ENCODE results near the gene ARHGAP26. TPM values are rescaled to one million over a fixed set of nuclear protein-coding genes. Genes with fewer than 3 reads are reported as not detected.

Gene ARHGAP26
- total RNA-seq, 1 donor from 2014 or later: 8.9 TPM

GRCh38 chr5:143217065-143217803 lies 447.1 kb downstream of the ARHGAP26 start:
- DNase-seq (ENCODE audit: low spot score in 2 of 2, unreplicated experiment in 2 of 2): no peak
- H3K27ac Mint-ChIP-seq: no peak overlapping the region
- no peaks in the 10 kb centered on the region for H3K36me3 Mint-ChIP-seq
- no peaks in the 10 kb centered on the region for H3K27me3 Mint-ChIP-seq (ENCODE audit: low read depth)
- peaks cover 51% of the 10 kb centered on the region for H3K4me1 Mint-ChIP-seq
- H3K4me3 Mint-ChIP-seq: no peak overlapping the region
- no peak for TF ChIP-seq CTCF (IDR thresholded peaks at IDR 0.05; ENCODE audit: unreplicated experiment)
- H3K9me3 Mint-ChIP-seq: no peaks in the 10 kb centered on the region

GRCh38 chr5:143217804-143218160 lies 447.6 kb downstream of the ARHGAP26 start:
- Mint-ChIP-seq H3K27me3 (ENCODE audit: low read depth) (no peaks in the 10 kb centered on the region), H3K4me1 (peaks cover 54% of the 10 kb centered on the region), H3K9me3 (no peaks in the 10 kb centered on the region), H3K27ac (no peak overlapping the region), H3K36me3 (no peaks in the 10 kb centered on the region), H3K4me3 (no peak overlapping the region)
- no peak for DNase-seq (ENCODE audit: low spot score in 2 of 2, unreplicated experiment in 2 of 2)
- TF ChIP-seq CTCF (IDR thresholded peaks at IDR 0.05; ENCODE audit: unreplicated experiment): no peak

- peaks cover 56% of the 10 kb centered on the region for H3K4me1 Mint-ChIP-seq
- H3K4me3 Mint-ChIP-seq: no peak overlapping the region
Measured at GRCh38 chr5:143218517-143219170, 448.5 kb downstream of the ARHGAP26 start.

GRCh38 chr5:143219696-143220095 lies 449.5 kb downstream of the ARHGAP26 start:
- Mint-ChIP-seq H3K36me3 (no peaks in the 10 kb centered on the region), H3K9me3 (no peaks in the 10 kb centered on the region), H3K4me3 (no peak overlapping the region), H3K27ac (no peak overlapping the region), H3K4me1 (peaks cover 57% of the 10 kb centered on the region), H3K27me3 (ENCODE audit: low read depth) (no peaks in the 10 kb centered on the region)
- no peak for TF ChIP-seq CTCF (IDR thresholded peaks at IDR 0.05; ENCODE audit: unreplicated experiment)
- DNase-seq (ENCODE audit: low spot score in 2 of 2, unreplicated experiment in 2 of 2): no peak

More at GRCh38 chr5:143218517-143219170, 448.5 kb downstream of the ARHGAP26 start:
- TF ChIP-seq CTCF (IDR thresholded peaks at IDR 0.05; ENCODE audit: unreplicated experiment): no peak
- Mint-ChIP-seq H3K27ac (no peak overlapping the region), H3K27me3 (ENCODE audit: low read depth) (no peaks in the 10 kb centered on the region), H3K9me3 (no peaks in the 10 kb centered on the region), H3K36me3 (no peaks in the 10 kb centered on the region)
- DNase-seq (ENCODE audit: low spot score in 2 of 2, unreplicated experiment in 2 of 2): no peak

GRCh38 chr5:143220748-143221251 lies 450.6 kb downstream of the ARHGAP26 start:
- Mint-ChIP-seq H3K4me3 (no peak overlapping the region), H3K27me3 (ENCODE audit: low read depth) (no peaks in the 10 kb centered on the region), H3K4me1 (peaks cover 49% of the 10 kb centered on the region), H3K27ac (no peak overlapping the region), H3K36me3 (no peaks in the 10 kb centered on the region), H3K9me3 (no peaks in the 10 kb centered on the region)
- DNase-seq (ENCODE audit: low spot score in 2 of 2, unreplicated experiment in 2 of 2): no peak
- no peak for TF ChIP-seq CTCF (IDR thresholded peaks at IDR 0.05; ENCODE audit: unreplicated experiment)

Measured in mesothelial cell of epicardium (in vitro differentiated cells).